NCI-H1436 (cell line): Measurements from ENCODE around the gene DNAL1.

Experiments
- DNase-seq: peaks from one replicate; lab custom pipeline; 2025; lab: John Stamatoyannopoulos, UW

The DNAL1 gene

DNA sequence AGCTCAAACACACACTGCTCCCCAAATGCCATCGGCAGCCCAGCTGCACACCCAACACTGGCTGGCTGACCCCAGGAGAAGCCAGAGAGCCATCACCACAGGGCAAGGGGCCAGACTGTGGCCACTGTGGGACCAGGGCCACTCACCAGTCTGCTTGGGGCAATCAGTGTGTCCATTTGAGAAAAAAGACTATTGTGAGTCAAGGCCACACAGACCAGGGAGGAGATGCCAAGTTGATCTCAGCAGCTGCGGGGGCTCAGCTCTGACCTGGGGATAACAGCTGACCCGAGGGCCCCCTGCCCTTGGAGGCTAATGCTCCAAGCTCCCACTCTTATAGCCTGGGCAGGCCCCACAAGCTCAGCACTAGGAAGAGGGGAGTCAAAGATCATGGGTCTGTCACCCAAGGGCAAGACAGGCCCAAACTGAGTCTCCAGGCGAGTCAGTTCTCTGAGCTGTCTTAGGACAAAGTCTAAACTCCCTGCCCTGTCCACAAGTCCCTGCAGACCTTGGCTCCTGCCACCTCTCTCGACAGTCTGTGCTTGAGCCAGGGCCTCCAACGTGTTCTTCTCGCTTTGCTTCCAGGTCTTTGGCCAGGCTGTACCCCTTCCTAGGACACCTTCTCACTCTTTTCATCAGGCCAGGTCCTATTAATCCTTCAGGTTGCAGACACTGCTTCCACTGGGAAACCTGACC, 99.5 kb downstream of the DNAL1 start:
- no peak for DNase-seq

DNA sequence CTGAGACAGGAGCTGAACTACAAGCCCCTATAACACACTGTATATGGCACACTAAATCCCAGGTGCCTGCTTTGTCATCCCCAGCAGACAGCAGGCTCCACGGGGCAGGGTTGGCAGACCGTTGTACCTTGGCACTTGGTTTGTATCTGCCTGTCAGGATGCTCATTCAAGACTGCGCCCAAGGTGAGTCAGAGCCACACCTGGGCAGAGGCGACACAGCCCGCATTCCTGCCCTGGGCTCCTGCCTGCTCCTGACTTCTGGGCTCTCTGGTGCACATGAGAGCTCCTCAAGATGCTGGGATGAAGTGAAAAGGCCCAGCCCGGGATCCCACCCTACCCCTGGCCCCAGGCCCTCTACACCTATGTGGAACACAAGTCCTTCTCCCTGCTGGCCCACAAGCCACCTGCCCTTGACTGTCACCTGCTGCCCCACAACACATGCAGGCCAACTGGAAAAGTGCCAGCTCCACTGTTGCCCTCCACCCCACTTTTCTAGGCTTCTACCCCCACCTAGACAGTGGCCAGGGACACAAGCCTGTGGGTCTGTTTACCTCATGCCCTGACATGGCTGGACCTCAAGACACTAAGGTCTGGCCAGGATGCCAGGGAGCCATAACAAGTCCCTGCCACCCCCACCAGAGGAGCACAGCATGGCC, 100.2 kb downstream of the DNAL1 start:
- DNase-seq = no peak

DNA sequence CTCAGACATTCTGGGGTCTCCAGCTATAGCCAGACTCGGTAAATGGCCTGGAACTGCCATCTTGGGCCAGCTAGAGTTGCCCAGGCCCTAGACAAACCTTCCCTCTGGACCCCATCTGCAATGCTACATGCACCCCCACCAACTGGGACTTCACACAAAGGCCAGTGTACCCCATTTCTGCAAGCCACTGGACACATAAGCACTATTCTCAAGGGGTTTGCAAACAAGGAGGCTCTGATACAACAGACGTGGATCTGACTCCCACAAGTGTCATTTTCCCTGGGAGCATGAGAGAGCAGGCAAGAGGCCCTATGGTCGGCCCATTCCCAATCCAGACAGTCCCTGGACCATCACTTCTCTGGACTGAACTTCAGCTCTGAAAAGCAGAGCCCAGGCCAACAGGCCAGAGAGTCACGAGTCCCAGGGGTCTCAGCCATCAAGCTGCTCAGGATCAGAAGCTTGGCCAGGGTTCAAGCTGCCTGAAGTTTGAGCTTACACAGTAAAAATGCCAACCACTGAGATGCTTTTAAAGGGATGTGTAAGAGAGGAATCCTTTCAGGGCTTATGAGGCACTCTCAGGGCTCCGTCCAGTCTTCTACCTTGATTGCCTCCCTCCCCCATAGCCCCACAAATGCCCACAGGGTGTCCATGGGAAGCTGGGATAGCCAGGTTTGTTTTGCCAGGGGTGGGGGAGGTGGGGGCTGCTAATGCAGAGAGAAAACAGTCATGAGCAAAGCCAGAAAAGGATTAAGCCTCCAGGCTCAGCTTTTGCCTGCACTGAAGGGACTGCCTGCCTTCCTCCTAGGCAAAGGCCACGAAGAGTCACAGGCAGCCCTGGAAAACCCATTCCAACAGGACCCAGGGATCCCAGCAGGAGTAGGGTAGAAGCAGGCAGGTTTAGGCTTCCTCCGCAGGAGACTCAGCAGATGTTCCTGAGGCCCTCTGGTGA, 101.1 kb downstream of the DNAL1 start:
- DNase-seq = no peak

DNA sequence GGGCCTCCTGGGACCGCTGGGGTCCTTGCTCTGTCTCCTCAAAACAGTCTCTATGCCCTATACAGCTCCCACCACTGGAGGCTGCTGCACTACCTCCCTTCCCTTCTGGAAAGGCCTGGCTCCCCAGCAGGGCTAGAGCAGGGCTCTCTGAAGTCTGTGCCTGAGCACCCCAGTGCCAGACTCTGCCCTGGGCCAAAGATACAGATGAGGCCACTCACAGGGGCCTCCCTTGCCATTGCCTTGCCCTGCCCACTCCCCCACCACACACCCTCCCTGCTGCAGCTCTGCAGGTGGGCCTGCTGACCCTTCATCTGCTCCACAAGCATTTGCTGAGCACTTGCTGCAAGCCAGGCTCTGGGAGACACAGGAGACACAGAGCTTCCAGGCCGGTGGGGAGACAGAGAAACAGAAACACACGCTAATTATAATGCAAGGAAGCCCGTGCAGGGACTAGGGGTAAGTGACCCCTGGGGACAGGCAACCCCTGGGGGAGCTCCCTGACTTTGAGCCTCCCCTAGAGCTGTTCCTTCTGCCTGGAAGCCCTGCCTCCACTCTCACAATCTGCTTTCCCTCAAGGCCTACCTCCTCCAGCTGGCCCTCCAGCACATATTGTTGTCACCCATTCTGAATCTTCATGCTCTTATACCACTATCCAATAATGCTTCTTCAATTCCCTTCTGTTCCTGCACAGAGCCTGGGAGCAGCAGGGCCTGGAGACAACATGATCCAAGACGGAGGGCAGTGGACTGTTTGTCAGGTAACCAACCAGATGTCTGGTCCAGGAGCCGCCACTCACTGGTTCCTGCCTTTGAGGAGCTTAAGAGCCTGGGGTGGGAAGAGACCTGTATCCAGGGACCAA, 102.0 kb downstream of the DNAL1 start:
- no peak for DNase-seq

DNA sequence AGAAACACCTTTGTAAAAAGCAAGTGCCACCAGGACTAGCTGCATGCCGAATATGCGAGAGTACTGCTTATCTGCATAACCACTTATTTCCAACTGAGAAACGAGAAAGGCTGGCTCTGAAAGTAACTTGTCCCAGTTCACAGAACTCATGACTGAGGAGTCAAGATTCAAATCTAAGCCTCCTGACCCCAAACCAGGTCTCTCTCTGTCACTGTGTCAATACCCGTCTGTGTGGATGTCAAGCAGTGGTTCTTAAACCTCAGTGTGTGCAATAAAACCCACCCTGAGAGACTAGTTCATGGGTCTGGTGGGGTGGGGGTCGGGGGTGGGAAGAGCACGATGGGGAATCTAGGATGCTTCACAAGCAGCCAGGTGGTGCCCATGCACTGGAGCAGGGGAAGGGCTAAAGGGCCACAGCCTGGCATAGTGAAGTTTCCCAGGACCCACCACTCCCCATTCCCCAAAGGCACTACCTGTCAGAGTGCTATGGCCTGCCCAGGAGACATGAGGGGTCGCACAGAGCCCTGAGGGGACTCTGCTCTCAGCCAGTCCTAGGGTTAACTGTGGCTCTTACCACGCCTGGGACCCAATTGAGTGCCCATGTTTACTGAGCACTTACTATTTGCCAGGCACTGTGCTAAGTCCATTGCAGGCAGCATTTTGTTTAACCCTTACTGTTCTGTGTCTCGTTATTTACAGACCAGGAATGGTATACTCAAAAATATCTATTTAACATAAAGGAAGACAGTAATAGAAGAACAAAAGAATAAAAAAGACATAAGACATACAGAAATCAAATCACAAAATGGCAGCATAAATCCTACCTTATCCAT, 102.8 kb downstream of the DNAL1 start:
- no peak for DNase-seq

DNA sequence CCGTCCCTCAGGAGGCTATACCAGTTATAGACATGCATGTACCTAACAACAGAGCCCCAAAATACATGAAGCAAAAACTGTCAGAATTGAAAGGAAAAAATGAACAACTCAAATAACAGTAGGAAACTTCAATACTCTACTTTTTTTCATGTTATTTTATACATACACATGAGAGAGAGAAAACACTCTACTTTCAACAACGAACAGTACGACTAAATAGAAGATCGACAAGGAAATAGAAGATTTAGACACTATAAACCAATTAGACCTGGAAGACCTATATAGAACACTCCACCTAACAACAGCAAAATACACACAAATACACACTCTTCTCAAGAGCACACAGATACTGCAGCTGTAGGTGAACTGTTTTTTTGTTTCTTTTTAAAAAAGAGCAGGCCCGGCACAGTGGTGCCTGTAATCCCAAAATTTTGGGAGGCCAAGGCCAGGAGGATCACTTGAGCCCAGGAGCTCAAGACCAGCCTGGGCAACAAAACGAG, 104.1 kb downstream of the DNAL1 start:
- DNase-seq = no peak

DNA sequence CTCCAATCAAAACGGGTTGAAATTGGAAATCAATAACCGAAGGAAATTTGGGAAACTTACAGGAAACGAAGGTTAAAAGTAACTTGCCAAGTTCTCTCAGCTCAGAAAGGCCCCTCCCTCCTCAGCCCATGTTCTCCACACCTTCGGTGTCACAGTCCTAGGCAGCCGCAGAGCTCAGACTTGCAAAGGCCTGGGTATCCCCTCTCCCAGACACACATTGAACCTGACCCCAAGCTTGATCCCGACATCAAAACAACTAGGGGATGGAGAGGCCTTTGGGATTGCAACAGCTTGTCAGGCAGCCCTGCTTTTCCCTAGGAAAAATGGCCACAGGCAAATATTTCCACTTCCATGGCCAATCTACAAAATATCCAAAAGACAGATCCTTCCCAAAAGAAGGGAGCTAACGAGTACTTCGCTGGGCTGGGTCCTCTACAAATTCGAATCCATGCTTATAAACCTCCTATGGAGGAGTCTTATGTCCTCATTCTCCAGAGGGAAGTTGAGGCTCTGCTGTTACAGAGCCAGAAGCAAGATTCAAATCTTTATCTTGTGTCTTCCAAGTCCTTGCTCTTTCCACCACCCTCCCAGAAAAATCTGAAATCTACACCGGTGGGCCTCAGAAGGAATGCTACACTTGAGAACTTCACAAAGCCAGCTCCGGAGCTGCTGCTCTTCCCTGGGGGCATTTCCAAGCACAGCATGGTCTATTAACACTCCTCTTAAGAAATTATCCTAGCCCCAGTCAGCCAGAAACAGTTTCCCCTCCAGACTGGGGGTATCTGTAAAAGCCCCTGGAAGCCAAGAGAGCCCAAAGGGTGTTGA, 105.1 kb downstream of the DNAL1 start:
- no peak for DNase-seq

DNA sequence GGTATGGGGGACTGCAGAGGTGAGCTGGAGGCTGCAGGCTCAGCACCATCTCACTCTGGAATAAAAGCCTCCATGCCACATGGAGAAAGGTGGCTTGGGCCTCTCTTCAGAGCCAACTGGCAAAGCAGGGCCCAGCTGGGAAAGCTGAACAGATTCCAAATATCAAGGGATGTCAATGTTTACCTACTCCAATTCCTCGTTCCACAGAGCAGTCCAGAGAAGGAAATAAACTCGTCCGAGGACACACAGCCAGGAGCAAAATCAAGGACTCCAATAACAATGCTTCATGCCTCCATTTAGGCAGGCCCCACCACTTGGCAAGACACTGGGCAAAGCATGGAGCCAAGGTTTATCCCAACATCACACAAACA, 105.7 kb downstream of the DNAL1 start:
- DNase-seq = no peak

DNA sequence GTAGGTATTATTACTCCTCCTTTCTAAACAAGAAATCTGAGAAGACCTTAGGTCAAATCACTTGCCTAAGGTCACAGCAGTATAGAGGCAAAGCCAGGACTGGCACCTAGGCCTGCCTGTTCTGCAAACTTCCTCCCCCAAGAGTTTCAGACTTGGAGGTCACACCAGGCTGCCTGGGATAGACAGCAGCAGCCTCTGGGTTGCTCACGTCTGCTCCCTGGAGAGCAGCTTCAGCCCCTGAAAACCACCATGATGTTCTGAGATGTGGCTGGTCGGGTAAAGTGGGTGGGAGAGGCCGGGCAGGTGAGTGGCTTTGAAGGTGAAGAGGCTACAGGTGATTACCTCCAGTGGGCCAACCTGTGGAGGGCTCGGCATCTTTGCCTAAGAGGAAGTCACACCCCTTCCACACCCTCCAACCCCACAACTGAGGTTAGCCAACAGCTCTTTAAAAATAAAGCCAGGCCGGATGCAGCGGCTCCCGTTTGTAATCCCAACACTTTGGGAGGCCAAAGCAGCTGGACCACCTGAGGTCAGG, 106.4 kb downstream of the DNAL1 start:
- no peak for DNase-seq

DNA sequence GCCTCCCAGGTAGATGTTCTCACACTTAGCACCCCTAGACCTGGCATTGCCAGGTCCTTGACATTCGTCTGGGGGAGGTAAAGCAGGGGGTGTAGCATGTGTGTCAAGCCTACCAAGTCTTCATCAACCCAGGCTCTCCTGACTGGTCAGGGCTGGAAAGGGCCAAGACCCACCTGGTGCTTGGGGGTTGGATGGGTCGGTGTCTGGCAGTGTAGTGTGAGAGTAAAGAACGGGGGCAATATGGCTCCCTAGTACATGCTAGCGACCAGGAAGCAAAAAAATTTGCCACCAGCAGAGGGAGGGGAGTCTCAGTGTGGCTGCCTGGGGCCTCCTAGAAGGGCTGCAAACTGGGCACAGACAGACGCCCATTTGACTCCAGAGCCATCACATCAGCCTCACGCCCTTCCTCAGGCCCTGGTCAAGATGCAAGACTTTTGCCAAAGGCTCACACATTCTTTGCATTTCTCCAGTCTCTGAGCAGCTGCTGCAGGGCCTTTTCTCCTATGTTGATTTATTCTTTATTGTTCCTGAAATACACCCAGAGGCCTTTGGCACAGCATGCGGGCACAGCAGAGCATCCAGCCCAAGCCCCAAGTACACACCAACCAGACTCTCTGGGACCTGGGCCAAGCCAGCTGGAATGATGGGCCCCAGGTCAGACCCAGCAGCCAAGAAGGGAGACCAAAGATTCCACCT, 107.7 kb downstream of the DNAL1 start:
- DNase-seq = no peak
